Thoracic aorta (tissue), 2 donors: Measurements from ENCODE around the gene DTL. TPM values are rescaled to one million over a fixed set of nuclear protein-coding genes. Genes with fewer than 3 reads are reported as not detected.

Source experiments
- ATAC-seq: fragments of 150-250 bp; one replicate; pipeline ENCODE4 v1.8.0; 2017; ENCODE audit warnings: low read depth; ENCODE audit not compliant: insufficient number of reproducible peaks, low FRiP score
- DNase-seq: peaks from one replicate; pipeline ENCODE4 v3.0.0-alpha.2; 2020; ENCODE audit warnings: low spot score
- H3K27ac ChIP-seq, 2 donors: fragments of 200-600 bp; sonication (generic); 1 replicate in 1 of 2; 2 replicates in 1 of 2; pipeline ENCODE4 v1.5.1; 2016; ENCODE audit warnings: mild to moderate bottlenecking in 2 of 2, moderate library complexity in 2 of 2
- H3K27me3 ChIP-seq: fragments of 200-600 bp; sonication (generic); replicated peaks from 2 replicates; pipeline ENCODE4 v1.6.0; 2016; ENCODE audit warnings: mild to moderate bottlenecking; ENCODE audit not compliant: insufficient read depth
- H3K36me3 ChIP-seq: fragments of 200-600 bp; sonication (generic); one replicate; pipeline ENCODE4 v1.5.1; 2016
- H3K4me1 ChIP-seq, 2 donors: fragments of 200-600 bp; sonication (generic); 1 replicate in 1 of 2; 2 replicates in 1 of 2; pipeline versions ENCODE4 v1.5.1 to v1.6.0; 2016; ENCODE audit warnings: low read depth in 2 of 2, mild to moderate bottlenecking in 1 of 2; ENCODE audit not compliant: control insufficient read depth in 1 of 2
- H3K4me3 ChIP-seq: fragments of 200-600 bp; sonication (generic); 2 replicates; pipeline ENCODE4 v1.5.1; 2016; ENCODE audit warnings: mild to moderate bottlenecking
- H3K9me3 ChIP-seq: fragments of 200-600 bp; sonication (generic); 2 replicates; pipeline ENCODE4 v1.5.1; 2016
- total RNA-seq, 2 donors: library from RNA; depleted of rRNA; stranded (reverse); fragments of >200 nt; gene quantifications; one replicate each; pipeline versions ENCODE4 v1.1.0 to v1.2.3, GENCODE V29; 2016
- TF ChIP-seq, protein P1 (sequence below): fragments of 200-600 bp; sonication (generic); IDR thresholded peaks from one replicate; pipeline ENCODE4 v1.5.1; 2019; ENCODE audit warnings: antibody characterized with exemption

DTL gene
- total RNA-seq, 2 donors from 2014 or later = 0.21 to 3.4 TPM

DNA sequence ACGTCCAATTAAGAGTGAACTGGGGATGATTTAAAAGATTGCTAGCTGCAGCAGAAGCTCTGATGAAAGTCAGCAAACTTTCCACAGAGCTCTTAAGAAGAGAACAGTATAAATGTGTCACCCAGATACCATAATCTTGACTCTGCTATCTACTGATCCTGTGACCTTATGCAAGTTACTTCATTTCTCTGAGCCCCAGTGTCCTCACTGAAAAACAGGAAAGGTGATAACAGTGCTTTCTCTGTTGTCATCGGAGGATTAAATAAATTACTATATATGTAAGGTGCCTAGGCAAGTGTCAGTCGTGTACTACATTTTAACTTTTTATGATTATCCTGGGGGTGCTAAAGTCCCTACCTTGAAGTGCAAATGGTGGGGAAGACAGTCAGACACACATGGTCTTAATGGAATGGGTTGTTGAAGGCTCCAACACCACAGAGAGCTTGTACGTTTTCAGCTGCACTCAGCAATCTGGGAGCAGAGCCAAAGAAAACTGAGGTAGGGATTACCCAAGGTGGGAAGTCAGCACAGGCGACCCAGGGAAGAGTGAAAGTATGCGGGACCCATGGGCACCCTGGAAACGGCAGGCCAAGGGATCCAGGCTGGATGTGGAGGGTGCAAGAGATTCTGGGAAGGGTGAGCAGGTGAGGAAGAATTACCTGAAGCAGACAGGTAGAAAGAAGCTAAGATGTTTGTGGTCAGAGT, 82.8 kb downstream of the DTL start:
- H3K36me3 ChIP-seq = no peaks in the 10 kb centered on the region
- H3K27me3 ChIP-seq = no peaks in the 10 kb centered on the region
- no peak overlapping the region for H3K4me3 ChIP-seq
- H3K4me1 ChIP-seq = peaks cover 0 to 15% of the 10 kb centered on the region in 2 donors
- TF ChIP-seq, protein P1, sequence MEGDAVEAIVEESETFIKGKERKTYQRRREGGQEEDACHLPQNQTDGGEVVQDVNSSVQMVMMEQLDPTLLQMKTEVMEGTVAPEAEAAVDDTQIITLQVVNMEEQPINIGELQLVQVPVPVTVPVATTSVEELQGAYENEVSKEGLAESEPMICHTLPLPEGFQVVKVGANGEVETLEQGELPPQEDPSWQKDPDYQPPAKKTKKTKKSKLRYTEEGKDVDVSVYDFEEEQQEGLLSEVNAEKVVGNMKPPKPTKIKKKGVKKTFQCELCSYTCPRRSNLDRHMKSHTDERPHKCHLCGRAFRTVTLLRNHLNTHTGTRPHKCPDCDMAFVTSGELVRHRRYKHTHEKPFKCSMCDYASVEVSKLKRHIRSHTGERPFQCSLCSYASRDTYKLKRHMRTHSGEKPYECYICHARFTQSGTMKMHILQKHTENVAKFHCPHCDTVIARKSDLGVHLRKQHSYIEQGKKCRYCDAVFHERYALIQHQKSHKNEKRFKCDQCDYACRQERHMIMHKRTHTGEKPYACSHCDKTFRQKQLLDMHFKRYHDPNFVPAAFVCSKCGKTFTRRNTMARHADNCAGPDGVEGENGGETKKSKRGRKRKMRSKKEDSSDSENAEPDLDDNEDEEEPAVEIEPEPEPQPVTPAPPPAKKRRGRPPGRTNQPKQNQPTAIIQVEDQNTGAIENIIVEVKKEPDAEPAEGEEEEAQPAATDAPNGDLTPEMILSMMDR = no peak
- DNase-seq (no peak), ATAC-seq (no peak)
- H3K27ac ChIP-seq = no peak overlapping the region
- no peaks in the 10 kb centered on the region for H3K9me3 ChIP-seq

DNA sequence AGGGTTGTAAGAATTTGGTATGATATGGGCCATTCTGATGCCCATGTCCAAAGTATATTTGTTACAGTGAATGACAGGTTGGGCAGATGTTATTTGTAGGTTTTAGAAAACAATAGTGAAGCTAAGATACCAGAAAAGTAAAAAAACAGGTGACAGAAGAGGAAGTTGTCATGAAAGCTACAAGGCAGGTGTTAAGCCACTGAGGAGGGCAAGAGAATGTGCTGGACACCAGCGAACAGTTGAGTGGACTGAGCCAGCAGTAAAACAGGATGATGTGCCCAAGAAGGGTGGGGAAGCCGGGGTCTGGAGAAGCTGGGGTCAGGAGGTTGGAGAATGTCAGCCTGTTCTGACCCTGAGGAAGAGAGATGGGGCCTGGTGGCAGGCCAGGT, 83.3 kb downstream of the DTL start:
- no peak for DNase-seq
- Histone ChIP-seq H3K4me3 (no peak overlapping the region), H3K27ac (no peak overlapping the region), H3K36me3 (no peaks in the 10 kb centered on the region), H3K9me3 (no peaks in the 10 kb centered on the region), H3K4me1 (peaks cover 0 to 15% of the 10 kb centered on the region in 2 donors), H3K27me3 (no peaks in the 10 kb centered on the region)
- ATAC-seq = no peak
- TF ChIP-seq, protein P1 = no peak

DNA sequence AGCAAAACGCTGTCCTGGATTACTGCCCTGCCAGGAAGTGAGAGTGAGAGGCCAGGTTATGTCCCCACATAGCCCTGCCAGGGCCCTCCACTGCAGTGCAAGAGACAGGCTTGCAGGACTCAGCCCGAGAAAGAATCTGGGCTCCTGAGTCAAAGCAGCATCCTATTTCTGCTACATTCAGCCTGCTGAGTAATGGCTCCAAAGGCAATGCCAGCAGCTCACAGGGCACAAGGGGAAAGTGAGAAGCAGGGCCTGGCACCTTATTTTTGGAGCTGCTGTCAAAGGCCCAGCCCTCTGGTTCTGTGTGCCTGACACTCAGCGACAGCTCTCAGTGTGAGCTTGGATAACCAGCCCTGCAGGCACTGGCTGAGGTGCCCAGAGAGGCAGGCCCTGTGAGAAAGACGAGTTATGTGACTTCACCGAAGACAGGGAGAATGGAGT, 83.9 kb downstream of the DTL start:
- H3K27ac ChIP-seq = no peak overlapping the region
- TF ChIP-seq, protein P1 = no peak
- DNase-seq (no peak), ATAC-seq (no peak)
- no peak overlapping the region for H3K4me3 ChIP-seq
- H3K4me1 ChIP-seq = peaks cover 0 to 15% of the 10 kb centered on the region in 2 donors
- no peaks in the 10 kb centered on the region for H3K27me3 ChIP-seq
- H3K9me3 ChIP-seq = no peaks in the 10 kb centered on the region
- H3K36me3 ChIP-seq = no peaks in the 10 kb centered on the region

DNA sequence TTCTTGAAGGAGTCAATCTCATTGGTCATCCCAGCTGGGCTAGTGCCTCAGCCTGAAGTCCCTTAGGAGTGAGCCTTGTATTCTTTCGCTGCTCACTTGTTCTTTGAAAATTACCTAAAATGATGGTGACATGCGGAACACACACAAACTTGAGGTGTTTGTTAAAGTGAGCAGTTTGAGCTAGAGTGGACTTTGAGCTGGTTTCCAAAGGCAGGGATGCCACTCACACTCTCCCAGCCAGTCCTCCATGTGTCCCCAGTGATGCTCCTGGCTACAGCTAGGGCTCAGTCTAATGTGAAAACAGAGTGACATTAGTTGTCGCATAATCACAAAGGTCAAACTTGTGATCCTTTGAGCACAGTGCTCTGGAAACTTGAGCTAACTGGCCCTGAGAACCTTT, 84.3 kb downstream of the DTL start:
- H3K4me1 ChIP-seq = peaks cover 0 to 15% of the 10 kb centered on the region in 2 donors
- H3K9me3 ChIP-seq = no peaks in the 10 kb centered on the region
- no peaks in the 10 kb centered on the region for H3K27me3 ChIP-seq
- TF ChIP-seq, protein P1 = no peak
- ATAC-seq (no peak), DNase-seq (no peak)
- H3K36me3 ChIP-seq = no peaks in the 10 kb centered on the region
- H3K4me3 ChIP-seq = no peak overlapping the region
- no peak overlapping the region for H3K27ac ChIP-seq

DNA sequence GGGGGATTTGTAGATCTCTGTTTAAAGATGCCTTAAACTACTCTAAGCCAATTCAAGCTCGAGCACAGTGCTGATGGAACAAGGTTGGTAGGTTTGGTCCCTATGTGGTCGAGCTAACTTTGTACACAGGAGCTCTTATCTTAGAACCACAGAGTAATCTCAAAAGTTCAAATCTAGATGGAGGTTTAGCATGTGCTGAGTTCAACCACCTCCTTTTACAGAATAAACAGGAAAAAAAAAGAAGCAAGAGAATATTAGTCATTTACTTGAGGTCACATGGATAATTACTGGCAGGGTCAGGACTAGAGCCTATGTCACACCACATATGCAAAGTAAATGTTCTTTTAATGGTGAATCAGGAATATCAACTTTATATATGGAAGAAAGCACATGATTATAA, 86.2 kb downstream of the DTL start:
- Histone ChIP-seq H3K4me1 (peaks cover 0 to 15% of the 10 kb centered on the region in 2 donors), H3K27ac (no peak overlapping the region), H3K36me3 (no peaks in the 10 kb centered on the region), H3K4me3 (no peak overlapping the region), H3K9me3 (no peaks in the 10 kb centered on the region), H3K27me3 (no peaks in the 10 kb centered on the region)
- TF ChIP-seq, protein P1 = no peak
- no peak for DNase-seq
- ATAC-seq = no peak
